Vagina (tissue), 2 donors: ENCODE results near the gene HK3. TPM values are rescaled to one million over a fixed set of nuclear protein-coding genes. Genes with fewer than 3 reads are reported as not detected.

Experiments
- DNase-seq, 2 donors: peaks; one replicate each; pipeline ENCODE4 v3.0.0-alpha.2; 2017; ENCODE audit errors: extremely low spot score in 2 of 2
- H3K27ac ChIP-seq: fragments of 200-600 bp; sonication (generic); one replicate; pipeline ENCODE4 v1.5.1; 2019
- H3K27me3 ChIP-seq: fragments of 200-600 bp; sonication (generic); one replicate; pipeline ENCODE4 v1.5.1; 2019
- H3K36me3 ChIP-seq, 2 donors: fragments of 200-600 bp; sonication (generic); one replicate each; pipeline ENCODE4 v1.5.1; 2017 to 2019
- H3K4me1 ChIP-seq: fragments of 200-600 bp; sonication (generic); one replicate; pipeline ENCODE4 v1.5.1; 2019
- H3K4me3 ChIP-seq, 2 donors: fragments of 200-600 bp; sonication (generic); 1 replicate in 1 of 2; 2 replicates in 1 of 2; pipeline ENCODE4 v1.5.1; 2016 to 2019
- H3K9me3 ChIP-seq: fragments of 200-600 bp; sonication (generic); one replicate; pipeline ENCODE4 v1.5.1; 2019
- CTCF ChIP-seq, 3 experiments: fragments of 450-650 bp in 2 of 3; fragments of 200-600 bp in 1 of 3; sonication (generic) in 1 of 3; IDR thresholded peaks; one replicate each; pipeline ENCODE4 v1.5.1; 2017 to 2019; ENCODE audit warnings: antibody characterized with exemption in 3 of 3, mild to moderate bottlenecking in 2 of 3, moderate library complexity in 2 of 3
- POLR2A ChIP-seq, 2 donors: fragments of 450-650 bp; IDR thresholded peaks; one replicate each; pipeline ENCODE4 v1.6.1; 2017; ENCODE audit warnings: antibody characterized with exemption in 2 of 2, mild to moderate bottlenecking in 2 of 2, moderate library complexity in 2 of 2
- POLR2AphosphoS5 ChIP-seq, 2 donors: sonication (generic); formaldehyde crosslinking; IDR thresholded peaks; one replicate each; pipeline ENCODE4 v1.9.0; 2017; ENCODE audit warnings: antibody characterized with exemption in 2 of 2, mild to moderate bottlenecking in 2 of 2, low read depth in 1 of 2; ENCODE audit not compliant: insufficient read depth in 1 of 2
- intact Hi-C: fragments of 100-400 bp; cut with DNase I; formaldehyde crosslinking; loops from one replicate; pipeline ENCODE4 v1.15.1; 2023
- total RNA-seq: library from RNA; depleted of rRNA; stranded (reverse); fragments of >200 nt; gene quantifications from one replicate; pipeline ENCODE4 v1.2.3, GENCODE V29; 2016

Gene HK3
- total RNA-seq, 1 donor from 2014 or later: 7.4 TPM

DNA sequence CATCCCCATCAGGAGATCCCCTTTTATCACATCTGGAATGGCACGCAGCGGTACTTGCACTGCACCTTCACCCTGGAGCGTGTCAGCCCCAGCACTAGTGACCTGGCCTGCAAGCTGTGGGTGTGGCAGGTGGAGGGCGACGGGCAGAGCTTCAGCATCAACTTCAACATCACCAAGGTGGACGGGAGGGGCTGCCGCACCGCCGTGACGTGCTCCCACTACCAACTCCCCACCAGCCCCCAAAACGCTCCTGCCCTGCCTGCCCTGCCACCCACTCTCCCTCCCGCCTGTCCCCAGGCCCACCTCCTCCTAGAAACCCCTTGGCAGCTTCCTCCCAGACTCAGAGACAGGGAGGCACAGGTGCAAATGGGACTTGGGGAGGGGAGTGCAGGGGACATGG lies 20.7 kb downstream of the HK3 start:
- no peak overlapping the region for H3K27ac ChIP-seq
- TF ChIP-seq CTCF (IDR thresholded peaks at IDR 0.05) (no peak), POLR2AphosphoS5 (IDR thresholded peaks at IDR 0.05; ENCODE audit: insufficient read depth in 1 of 2, low read depth in 1 of 2) (no peak), POLR2A (IDR thresholded peaks at IDR 0.05) (no peak)
- H3K27me3 ChIP-seq: no peaks in the 10 kb centered on the region
- no peaks in the 10 kb centered on the region for H3K9me3 ChIP-seq
- intact Hi-C loops: no loop called here
- no peak overlapping the region for H3K4me3 ChIP-seq
- no peaks in the 10 kb centered on the region for H3K36me3 ChIP-seq
- no peaks in the 10 kb centered on the region for H3K4me1 ChIP-seq
- DNase-seq: no peak

GRCh38 chr5:176877793-176878331 lies 21.3 kb downstream of the HK3 start:
- no peak overlapping the region for H3K4me3 ChIP-seq
- intact Hi-C loops: no loop called here
- TF ChIP-seq POLR2AphosphoS5 (IDR thresholded peaks at IDR 0.05; ENCODE audit: insufficient read depth in 1 of 2, low read depth in 1 of 2) (no peak), CTCF (IDR thresholded peaks at IDR 0.05) (no peak), POLR2A (IDR thresholded peaks at IDR 0.05) (no peak)
- H3K4me1 ChIP-seq: no peaks in the 10 kb centered on the region
- no peaks in the 10 kb centered on the region for H3K36me3 ChIP-seq
- H3K27me3 ChIP-seq: no peaks in the 10 kb centered on the region
- H3K27ac ChIP-seq: no peak overlapping the region
- H3K9me3 ChIP-seq: no peaks in the 10 kb centered on the region
- no peak for DNase-seq

DNA sequence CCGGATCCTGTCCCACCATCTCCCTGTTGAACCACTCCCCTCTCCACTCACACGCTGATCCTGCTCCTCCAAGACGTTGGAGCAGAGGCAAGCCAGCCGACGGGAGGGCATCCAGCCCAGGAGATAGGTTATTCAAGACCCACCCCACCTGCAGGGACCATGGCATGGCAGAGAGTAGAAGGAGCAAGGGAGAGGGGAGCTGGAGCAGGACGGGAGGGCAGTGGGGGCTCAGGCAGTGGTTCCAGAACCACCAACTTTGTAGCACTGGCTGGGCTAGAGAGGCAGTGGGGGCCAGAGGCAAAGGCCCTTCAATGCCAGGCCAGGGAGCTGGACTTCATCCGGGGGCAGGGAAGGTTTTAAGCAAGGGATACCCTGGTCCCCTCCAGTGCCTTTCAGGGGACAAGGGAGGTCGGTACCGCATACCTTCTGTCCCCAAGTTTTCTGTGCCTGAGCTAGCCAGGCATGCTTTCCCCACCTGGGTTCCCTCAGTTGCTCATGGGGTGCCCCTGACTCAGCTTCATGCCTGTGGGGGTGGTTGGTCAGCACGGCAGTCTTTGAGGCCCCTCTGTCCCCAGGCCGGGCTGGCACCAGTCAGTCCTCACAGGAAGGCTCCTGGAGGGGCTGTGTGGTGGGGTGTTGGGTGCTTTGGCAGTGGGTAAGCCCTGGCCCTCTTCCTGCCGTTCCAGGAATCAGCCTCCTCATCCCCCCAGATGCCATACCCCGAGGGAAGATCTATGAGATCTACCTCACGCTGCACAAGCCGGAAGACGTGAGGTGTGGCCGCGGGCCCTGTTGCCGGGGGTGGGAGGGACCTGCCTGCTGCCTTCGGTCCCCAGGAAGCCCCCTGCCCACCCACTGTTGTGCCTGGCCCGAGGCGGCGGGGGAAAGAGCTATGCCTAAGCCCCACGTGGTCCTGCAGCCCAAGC lies 22.4 kb downstream of the HK3 start:
- intact Hi-C loops: no loop called here
- no peak overlapping the region for H3K4me3 ChIP-seq
- TF ChIP-seq CTCF (IDR thresholded peaks at IDR 0.05) (no peak), POLR2A (IDR thresholded peaks at IDR 0.05) (no peak), POLR2AphosphoS5 (IDR thresholded peaks at IDR 0.05; ENCODE audit: insufficient read depth in 1 of 2, low read depth in 1 of 2) (no peak)
- no peaks in the 10 kb centered on the region for H3K4me1 ChIP-seq
- no peaks in the 10 kb centered on the region for H3K9me3 ChIP-seq
- H3K27me3 ChIP-seq: no peaks in the 10 kb centered on the region
- DNase-seq: no peak
- H3K36me3 ChIP-seq: no peaks in the 10 kb centered on the region
- H3K27ac ChIP-seq: no peak overlapping the region

DNA sequence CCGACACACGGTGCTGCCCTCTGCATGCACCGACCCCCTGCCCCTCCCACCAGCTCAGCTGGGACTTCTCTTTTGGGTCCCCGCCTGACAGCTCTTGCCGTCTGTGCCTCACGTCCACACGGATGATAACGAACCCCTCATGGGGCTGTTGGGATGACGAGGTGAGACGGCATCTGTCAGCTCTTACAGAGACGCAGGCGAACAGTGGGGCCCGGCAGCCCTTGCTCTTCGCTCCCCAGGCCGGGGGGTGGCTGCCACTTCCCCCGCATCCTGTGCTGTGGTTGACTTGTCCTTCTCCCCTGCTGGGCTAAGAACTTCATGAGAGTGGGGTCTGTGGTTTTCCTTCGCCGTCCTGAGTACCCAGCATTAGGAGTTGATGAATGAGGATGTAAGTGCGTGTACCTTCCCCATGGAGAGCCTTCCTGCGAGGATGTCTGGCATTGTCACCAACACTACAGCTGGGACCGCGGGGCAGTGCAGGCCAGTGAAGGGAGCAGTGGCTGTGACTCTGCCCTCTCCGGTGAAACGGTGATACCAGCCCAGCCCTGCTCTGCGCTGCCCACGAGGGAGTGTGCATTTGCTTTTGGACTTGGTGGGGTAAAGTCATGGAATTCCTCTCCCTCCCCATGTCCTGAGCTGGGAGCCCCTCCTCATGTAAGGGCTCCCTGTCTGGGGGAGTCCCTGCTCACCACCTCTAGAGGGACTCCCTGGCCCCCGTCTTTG lies 23.2 kb downstream of the HK3 start:
- Histone ChIP-seq H3K27ac (no peak overlapping the region), H3K36me3 (no peaks in the 10 kb centered on the region), H3K4me1 (no peaks in the 10 kb centered on the region), H3K9me3 (no peaks in the 10 kb centered on the region), H3K27me3 (no peaks in the 10 kb centered on the region), H3K4me3 (no peak overlapping the region)
- TF ChIP-seq POLR2AphosphoS5 (IDR thresholded peaks at IDR 0.05; ENCODE audit: insufficient read depth in 1 of 2, low read depth in 1 of 2) (no peak), CTCF (IDR thresholded peaks at IDR 0.05) (no peak), POLR2A (IDR thresholded peaks at IDR 0.05) (no peak)
- intact Hi-C loops: no loop called here
- DNase-seq: no peak
